Brain microvascular endothelial cell (primary cell): ENCODE data around the gene RHO.

Experiments used
- DNase-seq: peaks from one replicate; pipeline ENCODE4 v3.0.0-alpha.2; 2020
- H3K27ac ChIP-seq: fragments of 250-450 bp; sonication (Bioruptor Pico); 2 replicates; pipeline ENCODE4 v1.5.1; 2020; ENCODE audit warnings: mild to moderate bottlenecking, moderate library complexity
- H3K27me3 ChIP-seq: fragments of 250-450 bp; sonication (Bioruptor Pico); replicated peaks from 2 replicates; pipeline ENCODE4 v1.5.1; 2020; ENCODE audit warnings: mild to moderate bottlenecking
- H3K36me3 ChIP-seq: fragments of 250-450 bp; sonication (Bioruptor Pico); replicated peaks from 2 replicates; pipeline ENCODE4 v1.5.1; 2020; ENCODE audit warnings: mild to moderate bottlenecking
- H3K4me3 ChIP-seq: 2 replicates; pipeline ENCODE4 v1.5.1; 2011; ENCODE audit warnings: low read depth, mild to moderate bottlenecking, control low read depth, low read length, moderate library complexity
- in situ Hi-C: cut with HindIII; loops from 2 replicates; pipeline ENCODE4 v1.10.0; 2017; ENCODE audit warnings: low sequenced_read_pairs, low pct_ligation_motif_present
- TF ChIP-seq, protein P1 (sequence below): IDR thresholded peaks from 2 replicates; pipeline ENCODE4 v1.5.1; 2011; ENCODE audit warnings: low read depth, mild to moderate bottlenecking, moderate library complexity, low read length, control low read depth, inconsistent platforms; ENCODE audit errors: missing control alignments

RHO gene

DNA sequence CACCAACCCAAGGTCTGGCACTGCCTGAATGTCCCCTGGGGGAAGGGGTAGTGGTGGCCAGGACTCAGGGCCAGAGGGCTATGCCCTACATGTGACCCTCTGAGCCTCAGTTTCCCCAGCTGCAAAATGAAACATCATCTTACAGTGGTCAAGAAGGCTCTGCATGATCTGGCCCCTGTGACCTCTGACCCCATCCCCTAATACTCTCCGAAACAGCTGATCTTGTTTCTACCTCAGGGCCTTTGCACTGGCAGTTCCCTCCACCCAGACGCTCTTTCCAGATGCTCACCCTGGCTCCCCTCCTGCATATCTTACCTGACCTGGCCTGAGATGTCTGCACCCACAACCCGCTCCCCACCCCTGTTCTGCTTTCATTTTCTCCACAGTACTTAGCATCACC is 56.2 kb downstream of the RHO start:
- TF ChIP-seq, protein P1, sequence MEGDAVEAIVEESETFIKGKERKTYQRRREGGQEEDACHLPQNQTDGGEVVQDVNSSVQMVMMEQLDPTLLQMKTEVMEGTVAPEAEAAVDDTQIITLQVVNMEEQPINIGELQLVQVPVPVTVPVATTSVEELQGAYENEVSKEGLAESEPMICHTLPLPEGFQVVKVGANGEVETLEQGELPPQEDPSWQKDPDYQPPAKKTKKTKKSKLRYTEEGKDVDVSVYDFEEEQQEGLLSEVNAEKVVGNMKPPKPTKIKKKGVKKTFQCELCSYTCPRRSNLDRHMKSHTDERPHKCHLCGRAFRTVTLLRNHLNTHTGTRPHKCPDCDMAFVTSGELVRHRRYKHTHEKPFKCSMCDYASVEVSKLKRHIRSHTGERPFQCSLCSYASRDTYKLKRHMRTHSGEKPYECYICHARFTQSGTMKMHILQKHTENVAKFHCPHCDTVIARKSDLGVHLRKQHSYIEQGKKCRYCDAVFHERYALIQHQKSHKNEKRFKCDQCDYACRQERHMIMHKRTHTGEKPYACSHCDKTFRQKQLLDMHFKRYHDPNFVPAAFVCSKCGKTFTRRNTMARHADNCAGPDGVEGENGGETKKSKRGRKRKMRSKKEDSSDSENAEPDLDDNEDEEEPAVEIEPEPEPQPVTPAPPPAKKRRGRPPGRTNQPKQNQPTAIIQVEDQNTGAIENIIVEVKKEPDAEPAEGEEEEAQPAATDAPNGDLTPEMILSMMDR: no peak
- in situ Hi-C loops: no loop called here
- Histone ChIP-seq H3K27ac (no peak overlapping the region), H3K36me3 (peaks cover 38% of the 10 kb centered on the region), H3K27me3 (no peaks in the 10 kb centered on the region), H3K4me3 (no peak overlapping the region)
- DNase-seq: no peak
